BLaER1 treated with 17β-estradiol and CSF1 and Interleukin-3, amounts not matched to agents 10 nM and 100 nM (cell line): ENCODE results near the gene RP9.

Source experiments
- H3K27ac ChIP-seq, 11 experiments: shearing (Covaris generic); formaldehyde crosslinking; 2 replicates each; pipeline ENCODE4 v1.8.1; 2022
- H3K27me3 ChIP-seq, 11 experiments: shearing (Covaris generic); formaldehyde crosslinking; 2 replicates each; pipeline ENCODE4 v1.8.1; 2022
- H3K36me3 ChIP-seq, 11 experiments: shearing (Covaris generic); formaldehyde crosslinking; 2 replicates each; pipeline ENCODE4 v1.8.1; 2022
- H3K4me1 ChIP-seq, 10 experiments: shearing (Covaris generic); formaldehyde crosslinking; 2 replicates each; pipeline ENCODE4 v1.8.1; 2022
- H3K4me2 ChIP-seq, 11 experiments: shearing (Covaris generic); formaldehyde crosslinking; 2 replicates each; pipeline ENCODE4 v1.8.1; 2022
- H3K4me3 ChIP-seq, 10 experiments: shearing (Covaris generic); formaldehyde crosslinking; 2 replicates each; pipeline ENCODE4 v1.8.1; 2022
- H3K9ac ChIP-seq, 11 experiments: shearing (Covaris generic); formaldehyde crosslinking; 2 replicates each; pipeline ENCODE4 v1.8.1; 2022
- H3K9me3 ChIP-seq, 11 experiments: shearing (Covaris generic); formaldehyde crosslinking; replicated peaks in 1 of 11; 2 replicates each; pipeline ENCODE4 v1.8.1; 2022
- H4K20me1 ChIP-seq, 11 experiments: shearing (Covaris generic); formaldehyde crosslinking; 2 replicates each; pipeline ENCODE4 v1.8.1; 2022
- Cebpa-rat ChIP-seq, 11 experiments: shearing (Covaris generic); IDR thresholded peaks; 2 replicates each; pipeline ENCODE4 v1.8.1; 2022

Gene RP9

GRCh38 chr7:33091641-33092191 is 17.5 kb downstream of the RP9 start:
- TF ChIP-seq Cebpa-rat (IDR thresholded peaks at IDR 0.05), result no peak
- no peak overlapping the region for H3K4me3 ChIP-seq
- H3K4me1 ChIP-seq, result 0 out of 20 replicates have a peak, but pooled peaks cover 0 to 5% (median 0%) of the 10 kb centered on the region in 10 experiments
- peaks cover 0 to 5% (median 0%) of the 10 kb centered on the region in 11 experiments; a peak in 3 of 22 replicates for H3K9me3 ChIP-seq
- H3K9ac ChIP-seq, result no peak overlapping the region
- H3K27me3 ChIP-seq, result no peaks in the 10 kb centered on the region
- H3K27ac ChIP-seq, result no peak overlapping the region
- H4K20me1 ChIP-seq, result 0 out of 22 replicates have a peak, but pooled peaks cover 0 to 4% (median 0%) of the 10 kb centered on the region in 11 experiments
- no peak overlapping the region for H3K4me2 ChIP-seq
- peaks cover 36 to 50% (median 44%) of the 10 kb centered on the region in 11 experiments for H3K36me3 ChIP-seq

- TF ChIP-seq Cebpa-rat (IDR thresholded peaks at IDR 0.05), result no peak
These were observed 18.1 kb downstream of the RP9 start for GRCh38 chr7:33091111-33091531.

GRCh38 chr7:33089142-33089541 is 20.1 kb downstream of the RP9 start:
- Histone ChIP-seq H3K27me3 (no peaks in the 10 kb centered on the region), H3K9me3 (peaks cover 6 to 18% (median 10%) of the 10 kb centered on the region in 11 experiments; a peak in 18 of 22 replicates), H3K4me3 (no peak overlapping the region), H3K4me1 (0 out of 20 replicates have a peak, but pooled peaks cover 0 to 5% (median 0%) of the 10 kb centered on the region in 10 experiments), H3K27ac (no peak overlapping the region), H4K20me1 (no peaks in the 10 kb centered on the region), H3K9ac (no peak overlapping the region), H3K4me2 (no peak overlapping the region), H3K36me3 (peaks cover 13 to 25% (median 20%) of the 10 kb centered on the region in 11 experiments)
- no peak for TF ChIP-seq Cebpa-rat (IDR thresholded peaks at IDR 0.05)

More at GRCh38 chr7:33091111-33091531, 18.1 kb downstream of the RP9 start:
- Histone ChIP-seq H3K4me2 (no peak overlapping the region), H3K27me3 (no peaks in the 10 kb centered on the region), H3K9me3 (peaks cover 3 to 10% (median 5%) of the 10 kb centered on the region in 11 experiments; a peak in 18 of 22 replicates), H3K36me3 (peaks cover 30 to 44% (median 38%) of the 10 kb centered on the region in 11 experiments), H4K20me1 (0 out of 22 replicates have a peak, but pooled peaks cover 0 to 4% (median 0%) of the 10 kb centered on the region in 11 experiments), H3K4me3 (no peak overlapping the region), H3K27ac (no peak overlapping the region), H3K9ac (no peak overlapping the region), H3K4me1 (0 out of 20 replicates have a peak, but pooled peaks cover 0 to 5% (median 0%) of the 10 kb centered on the region in 10 experiments)

GRCh38 chr7:33087858-33088257 is 21.3 kb downstream of the RP9 start:
- Histone ChIP-seq H3K27ac (no peak overlapping the region), H3K36me3 (peaks cover under 1 to 12% (median 7%) of the 10 kb centered on the region in 11 experiments; a peak in 15 of 22 replicates), H4K20me1 (no peaks in the 10 kb centered on the region), H3K4me1 (0 out of 20 replicates have a peak, but pooled peaks cover 0 to 5% (median 0%) of the 10 kb centered on the region in 10 experiments), H3K9me3 (peaks cover 6 to 18% (median 10%) of the 10 kb centered on the region in 11 experiments; a peak in 18 of 22 replicates), H3K4me3 (no peak overlapping the region), H3K9ac (no peak overlapping the region), H3K27me3 (no peaks in the 10 kb centered on the region), H3K4me2 (no peak overlapping the region)
- no peak for TF ChIP-seq Cebpa-rat (IDR thresholded peaks at IDR 0.05)

GRCh38 chr7:33087356-33087755 is 21.8 kb downstream of the RP9 start:
- no peak overlapping the region for H3K4me3 ChIP-seq
- H3K4me2 ChIP-seq, result no peak overlapping the region
- H3K36me3 ChIP-seq, result peaks cover 0 to 7% (median 3%) of the 10 kb centered on the region in 11 experiments; a peak in 7 of 22 replicates
- H3K27me3 ChIP-seq, result no peaks in the 10 kb centered on the region
- TF ChIP-seq Cebpa-rat (IDR thresholded peaks at IDR 0.05), result no peak
- no peaks in the 10 kb centered on the region for H4K20me1 ChIP-seq
- no peak overlapping the region for H3K27ac ChIP-seq
- peaks cover 6 to 18% (median 10%) of the 10 kb centered on the region in 11 experiments; a peak in 18 of 22 replicates for H3K9me3 ChIP-seq
- H3K4me1 ChIP-seq, result 0 out of 20 replicates have a peak, but pooled peaks cover 0 to 5% (median 0%) of the 10 kb centered on the region in 10 experiments
- H3K9ac ChIP-seq, result no peak overlapping the region

- no peak overlapping the region for H3K9ac ChIP-seq
- peaks cover 0 to 12% (median 9%) of the 10 kb centered on the region in 10 experiments; a peak in 9 of 20 replicates for H3K4me1 ChIP-seq
- no peak overlapping the region for H3K4me3 ChIP-seq
- H3K9me3 ChIP-seq, result 0 out of 22 replicates have a peak, but pooled peaks cover 0 to under 1% (median 0%) of the 10 kb centered on the region in 11 experiments
- no peaks in the 10 kb centered on the region for H4K20me1 ChIP-seq
- no peaks in the 10 kb centered on the region for H3K27me3 ChIP-seq
- TF ChIP-seq Cebpa-rat (IDR thresholded peaks at IDR 0.05), result no peak
- H3K27ac ChIP-seq, result no peak overlapping the region
- H3K36me3 ChIP-seq, result no peaks in the 10 kb centered on the region
- H3K4me2 ChIP-seq, result no peak overlapping the region
These were observed 29.2 kb downstream of the RP9 start for GRCh38 chr7:33079763-33080690.

- no peak for TF ChIP-seq Cebpa-rat (IDR thresholded peaks at IDR 0.05)
- no peak overlapping the region for H3K4me3 ChIP-seq
- H3K4me2 ChIP-seq, result no peak overlapping the region
- peaks cover 0 to 12% (median 9%) of the 10 kb centered on the region in 10 experiments; a peak in 9 of 20 replicates for H3K4me1 ChIP-seq
- H3K9me3 ChIP-seq, result no peaks in the 10 kb centered on the region
- no peaks in the 10 kb centered on the region for H3K36me3 ChIP-seq
- H3K9ac ChIP-seq, result no peak overlapping the region
- H4K20me1 ChIP-seq, result no peaks in the 10 kb centered on the region
- H3K27ac ChIP-seq, result no peak overlapping the region
- no peaks in the 10 kb centered on the region for H3K27me3 ChIP-seq
These were observed 30.1 kb downstream of the RP9 start for GRCh38 chr7:33079096-33079495.

GRCh38 chr7:33076737-33077136 is 32.5 kb downstream of the RP9 start:
- no peak for TF ChIP-seq Cebpa-rat (IDR thresholded peaks at IDR 0.05)
- H3K4me2 ChIP-seq, result peak overlapping the region in 6 of 11 experiments; percentile 6 to 38 (median 24); a peak in 8 of 22 replicates
- H3K9ac ChIP-seq, result no peak overlapping the region

More at GRCh38 chr7:33076737-33077136, 32.5 kb downstream of the RP9 start:
- Histone ChIP-seq H3K27ac (no peak overlapping the region), H3K4me3 (no peak overlapping the region), H4K20me1 (no peaks in the 10 kb centered on the region), H3K9me3 (peaks cover 6 to 16% (median 9%) of the 10 kb centered on the region in 11 experiments; a peak in 19 of 22 replicates), H3K36me3 (no peaks in the 10 kb centered on the region), H3K27me3 (no peaks in the 10 kb centered on the region), H3K4me1 (peaks cover 0 to 12% (median 9%) of the 10 kb centered on the region in 10 experiments; a peak in 9 of 20 replicates)
